ENCODE data around the gene GUK1.

Gene GUK1

DNA sequence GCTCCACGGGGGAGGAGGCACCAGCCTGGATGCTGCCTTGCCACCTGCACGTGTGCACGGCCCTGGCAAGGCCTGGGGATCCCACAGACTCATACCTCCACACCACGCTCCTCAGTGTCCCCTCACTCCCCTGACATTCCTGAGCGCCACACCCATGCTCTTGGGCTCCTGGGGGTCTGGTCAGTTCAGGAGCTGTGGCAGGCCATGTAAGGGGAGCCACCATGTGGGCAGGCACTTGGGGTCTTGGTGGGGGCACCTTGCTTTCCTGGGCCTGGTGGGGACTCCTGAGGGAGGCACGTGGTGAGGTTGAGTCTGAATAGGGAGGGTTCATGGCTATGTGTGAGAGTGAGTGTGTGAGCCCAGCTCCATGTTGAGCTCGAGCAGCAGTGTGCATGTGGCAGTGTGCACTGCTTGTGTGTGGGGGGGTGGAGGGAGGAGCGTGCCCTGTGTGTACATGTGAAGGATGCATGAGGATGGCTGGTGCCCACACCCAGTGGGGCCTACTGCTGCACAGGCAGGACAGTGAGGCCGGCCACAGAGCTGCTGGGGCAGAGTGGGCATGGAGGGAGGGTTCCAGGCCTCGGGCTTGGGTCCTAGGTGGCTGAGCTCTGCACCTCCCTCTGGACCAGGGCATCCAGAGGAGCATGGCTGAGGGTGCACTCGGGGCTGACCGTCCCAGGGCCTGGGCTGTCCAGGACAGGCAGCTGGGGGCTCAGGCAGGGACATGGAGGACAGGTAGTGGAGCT, 11.3 kb downstream of the GUK1 start:
- no peak for DNase-seq

DNA sequence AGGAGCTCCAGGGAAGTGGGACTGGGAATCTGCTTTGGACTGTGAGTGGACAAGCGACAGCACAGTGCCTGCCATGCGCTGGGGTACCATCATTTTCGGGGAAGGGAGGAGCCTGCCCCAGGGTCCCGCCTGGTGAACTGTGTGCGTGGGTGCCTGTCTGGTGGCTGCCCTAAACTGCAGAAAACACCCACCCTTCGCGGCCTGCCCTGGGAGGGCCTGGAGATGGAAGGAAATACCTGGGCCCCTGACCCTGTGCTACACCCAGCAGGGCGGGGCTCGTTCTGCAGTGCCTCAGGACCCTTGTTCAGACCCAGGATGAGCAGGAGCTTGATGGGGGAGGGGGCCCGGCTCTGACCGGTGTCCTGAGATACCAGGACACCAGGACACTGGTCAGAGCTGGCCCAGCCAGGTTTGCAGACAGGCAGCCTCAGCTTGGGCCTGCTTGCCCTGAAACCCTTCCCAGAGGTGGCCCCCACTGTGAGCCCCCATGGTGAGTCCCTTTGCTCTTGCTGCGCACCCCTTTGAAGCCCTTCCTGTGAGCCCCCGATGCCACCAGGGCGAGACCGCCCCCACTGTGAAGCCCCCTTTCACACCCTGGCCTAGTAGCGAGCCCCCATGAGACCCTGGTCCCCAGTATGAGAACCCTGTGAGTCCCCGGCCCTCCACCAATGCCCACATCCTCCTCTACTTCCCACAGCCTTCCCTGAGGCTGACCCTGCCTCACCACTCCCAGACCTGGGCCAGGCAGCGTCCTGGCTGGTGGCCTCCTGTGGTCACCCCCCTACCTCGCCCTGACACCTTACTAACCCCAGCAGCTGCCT, 12.2 kb downstream of the GUK1 start:
- DNase-seq = no peak

DNA sequence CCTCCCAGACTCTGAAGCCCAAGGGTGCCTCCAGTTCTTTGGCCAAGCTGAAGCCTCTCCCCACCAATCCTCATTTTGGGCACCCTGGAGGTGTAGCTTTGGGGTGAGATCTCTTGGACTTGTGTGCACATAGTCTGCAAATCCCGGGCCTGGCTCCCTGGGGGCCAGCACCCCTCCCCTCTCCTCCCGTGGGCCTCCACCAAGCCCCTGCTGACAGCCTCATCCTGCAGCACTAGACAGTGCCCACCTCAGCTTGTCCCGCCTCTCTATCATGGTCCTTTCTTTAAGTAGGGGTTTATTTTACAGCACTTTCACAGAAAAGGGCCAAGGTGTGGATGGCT, 12.8 kb downstream of the GUK1 start:
- DNase-seq = no peak

DNA sequence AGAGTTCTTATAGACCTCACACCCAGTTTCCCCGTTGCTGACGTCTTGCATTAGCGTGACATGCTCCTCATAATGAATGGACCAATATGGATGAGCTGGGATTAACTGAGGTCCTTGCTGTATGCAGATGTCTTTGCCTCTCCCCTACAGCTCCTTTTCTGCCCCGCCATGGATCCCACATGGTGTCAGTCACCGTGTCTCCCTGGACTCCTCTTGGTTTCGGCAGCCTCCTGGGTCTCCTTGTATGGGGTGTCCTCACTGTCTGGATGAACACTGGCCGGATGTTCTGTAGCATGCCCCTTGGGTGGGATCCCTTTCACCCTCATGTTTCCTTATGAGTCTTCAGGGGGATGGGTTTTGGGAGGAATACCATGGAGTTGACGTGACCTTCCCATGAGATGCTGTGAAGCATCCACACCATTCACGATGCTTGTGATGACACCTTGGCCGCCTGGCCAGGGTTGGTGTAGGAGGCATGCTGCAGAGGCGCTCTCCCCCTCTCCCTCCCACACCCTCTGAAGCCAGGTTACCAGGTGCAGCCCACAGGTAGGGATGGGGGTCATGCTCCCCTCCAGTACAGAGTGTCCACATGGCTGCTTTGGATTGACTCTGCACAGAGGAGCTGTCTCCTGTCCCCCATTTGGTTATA, 14.1 kb downstream of the GUK1 start:
- no peak for DNase-seq

DNA sequence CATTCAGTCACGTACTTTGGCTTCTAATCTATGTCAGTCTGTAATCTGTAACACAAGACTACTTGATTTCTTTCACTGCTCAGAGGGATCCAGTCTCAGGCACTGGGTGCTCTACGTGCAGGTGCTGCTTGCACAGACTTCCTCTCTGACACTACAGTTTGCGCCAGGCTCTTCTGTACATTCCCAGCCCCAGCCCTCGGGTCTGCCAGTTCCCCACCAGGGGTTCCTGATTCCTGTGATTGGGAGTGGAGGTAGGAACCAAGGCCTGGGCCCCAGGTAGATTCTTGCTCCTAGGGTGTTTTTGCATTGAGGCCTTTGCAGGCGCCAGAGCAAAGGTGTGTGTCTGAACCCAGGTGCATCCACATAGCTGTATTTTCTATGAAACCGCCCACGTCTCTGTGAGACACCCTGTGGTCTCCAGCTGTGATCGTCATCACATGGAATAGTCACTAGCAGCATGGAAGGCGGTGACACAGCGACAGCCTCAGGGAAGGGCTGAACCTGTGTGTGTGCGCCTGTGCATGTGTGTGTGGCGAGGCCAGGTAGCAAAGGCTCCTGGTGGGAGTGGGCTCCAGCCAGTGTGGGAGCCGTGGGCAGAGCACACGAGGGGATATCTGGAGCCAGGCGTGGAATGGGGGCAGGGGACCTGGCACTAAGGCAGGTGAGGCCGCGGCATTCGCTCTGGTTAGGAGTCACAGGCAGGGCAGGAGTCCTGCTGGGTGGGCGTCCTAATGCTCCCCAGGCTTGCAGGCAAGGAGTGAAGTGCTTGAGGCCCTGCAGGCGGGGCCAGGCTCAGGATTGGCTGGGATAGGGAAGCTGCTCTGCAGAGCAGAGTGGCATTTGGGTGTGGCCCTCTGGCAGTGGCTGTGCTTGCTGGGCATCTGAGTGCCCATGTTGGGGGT, 14.8 kb downstream of the GUK1 start:
- DNase-seq = no peak

DNA sequence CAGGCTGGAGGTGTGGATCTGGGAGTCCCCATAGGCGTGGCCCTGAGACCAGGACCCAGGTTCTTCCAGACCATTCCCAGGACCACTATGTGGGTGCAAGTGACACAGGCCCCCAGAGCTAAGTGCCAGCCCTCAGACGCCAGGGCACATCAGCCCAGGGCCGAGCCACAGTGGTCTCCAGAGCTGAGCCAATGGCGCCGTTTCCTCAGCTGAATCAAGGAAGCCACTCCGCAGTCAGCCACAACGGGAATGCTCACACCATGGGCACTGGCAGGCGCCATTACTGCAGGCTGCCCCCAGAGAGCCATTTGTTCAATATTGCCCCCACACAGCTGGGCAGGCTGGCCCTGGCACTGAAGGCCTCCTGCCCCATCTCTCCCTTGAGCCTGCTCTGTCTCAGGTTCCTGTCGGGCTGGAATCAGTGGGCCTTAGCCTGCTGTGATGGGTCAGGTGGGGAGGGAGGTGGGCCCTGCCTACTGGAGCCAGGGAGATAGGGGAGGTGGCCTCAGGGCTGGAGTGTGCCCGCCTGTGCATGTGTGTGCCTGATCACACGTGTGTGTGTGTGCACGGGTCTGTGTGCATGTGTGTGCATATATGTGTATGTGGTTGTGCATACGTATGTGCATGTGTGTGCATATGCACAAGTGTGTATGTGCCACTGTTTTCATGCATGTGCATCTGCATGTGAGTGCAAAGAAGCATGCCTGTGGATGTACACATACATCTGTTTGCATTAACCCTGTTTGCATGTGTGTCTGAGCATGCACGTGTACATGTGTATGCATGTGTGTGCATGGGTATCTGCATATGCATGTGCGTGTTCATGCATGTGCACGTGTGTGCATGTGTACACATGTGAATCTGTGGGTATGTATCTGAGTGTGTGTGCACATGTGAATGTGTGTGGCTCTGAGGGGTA, 15.8 kb downstream of the GUK1 start:
- DNase-seq = no peak

DNA sequence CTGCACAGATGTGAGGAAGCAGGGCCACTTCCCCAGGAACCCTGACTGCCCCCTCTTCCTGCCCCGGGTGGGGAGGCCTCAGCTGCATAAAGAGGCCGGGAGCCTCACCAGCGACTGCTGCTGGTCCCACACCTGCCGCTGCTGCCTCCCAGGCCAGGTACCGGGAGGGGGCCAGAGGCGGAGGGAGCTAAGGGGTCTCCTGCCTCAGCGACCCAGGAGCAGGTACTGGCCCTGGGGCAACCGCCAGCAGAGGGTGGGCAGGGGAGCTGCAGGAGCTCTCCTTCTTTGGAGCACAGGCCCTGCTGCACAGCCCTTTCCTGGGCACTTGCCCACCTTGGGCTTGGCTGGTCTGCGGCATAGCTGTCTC, 16.4 kb downstream of the GUK1 start:
- DNase-seq = no peak

DNA sequence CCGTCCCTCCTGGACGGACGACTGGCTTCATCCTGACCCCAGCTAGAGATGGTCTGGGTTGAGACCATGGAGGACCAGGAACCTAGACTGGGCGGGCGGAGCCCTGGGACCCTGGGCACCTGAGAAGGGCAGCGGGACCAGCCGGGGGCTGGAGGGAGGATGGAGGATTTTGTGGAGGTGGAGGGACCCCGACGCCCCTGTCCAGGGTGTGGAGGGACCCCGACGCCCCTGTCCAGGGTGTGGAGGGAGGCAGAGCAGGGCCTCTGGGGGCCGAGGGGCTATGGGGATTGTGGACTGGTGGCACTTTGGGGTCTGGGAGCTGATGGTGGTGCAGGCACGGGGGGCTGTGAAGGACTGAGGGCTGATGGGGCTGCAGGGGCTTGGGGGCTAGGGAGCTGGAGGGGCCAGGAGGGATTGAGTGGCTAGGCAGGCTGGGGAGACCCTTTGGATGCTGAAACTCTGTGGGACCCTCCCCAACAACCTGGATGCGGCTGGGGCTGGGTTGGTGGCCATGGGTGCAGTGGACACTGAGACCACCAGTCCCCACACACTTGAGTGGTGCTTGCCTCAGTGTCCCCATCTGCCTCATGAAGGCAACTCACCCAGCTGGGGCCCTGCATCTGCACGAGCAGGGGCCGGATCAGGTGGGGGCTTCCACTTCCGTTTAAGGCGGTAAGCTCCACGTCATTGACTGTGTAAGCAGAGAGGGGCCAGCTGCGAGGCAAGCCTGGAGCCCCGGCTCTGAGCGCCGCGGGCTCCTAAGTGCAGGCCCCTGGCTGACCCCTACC, 17.1 kb downstream of the GUK1 start:
- DNase-seq = no peak

DNA sequence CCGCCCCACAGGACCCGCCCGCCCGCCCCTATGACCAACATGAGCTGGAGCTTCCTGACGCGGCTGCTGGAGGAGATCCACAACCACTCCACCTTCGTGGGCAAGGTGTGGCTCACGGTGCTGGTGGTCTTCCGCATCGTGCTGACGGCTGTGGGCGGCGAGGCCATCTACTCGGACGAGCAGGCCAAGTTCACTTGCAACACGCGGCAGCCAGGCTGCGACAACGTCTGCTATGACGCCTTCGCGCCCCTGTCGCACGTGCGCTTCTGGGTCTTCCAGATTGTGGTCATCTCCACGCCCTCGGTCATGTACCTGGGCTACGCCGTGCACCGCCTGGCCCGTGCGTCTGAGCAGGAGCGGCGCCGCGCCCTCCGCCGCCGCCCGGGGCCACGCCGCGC, 17.6 kb downstream of the GUK1 start:
- DNase-seq = no peak

DNA sequence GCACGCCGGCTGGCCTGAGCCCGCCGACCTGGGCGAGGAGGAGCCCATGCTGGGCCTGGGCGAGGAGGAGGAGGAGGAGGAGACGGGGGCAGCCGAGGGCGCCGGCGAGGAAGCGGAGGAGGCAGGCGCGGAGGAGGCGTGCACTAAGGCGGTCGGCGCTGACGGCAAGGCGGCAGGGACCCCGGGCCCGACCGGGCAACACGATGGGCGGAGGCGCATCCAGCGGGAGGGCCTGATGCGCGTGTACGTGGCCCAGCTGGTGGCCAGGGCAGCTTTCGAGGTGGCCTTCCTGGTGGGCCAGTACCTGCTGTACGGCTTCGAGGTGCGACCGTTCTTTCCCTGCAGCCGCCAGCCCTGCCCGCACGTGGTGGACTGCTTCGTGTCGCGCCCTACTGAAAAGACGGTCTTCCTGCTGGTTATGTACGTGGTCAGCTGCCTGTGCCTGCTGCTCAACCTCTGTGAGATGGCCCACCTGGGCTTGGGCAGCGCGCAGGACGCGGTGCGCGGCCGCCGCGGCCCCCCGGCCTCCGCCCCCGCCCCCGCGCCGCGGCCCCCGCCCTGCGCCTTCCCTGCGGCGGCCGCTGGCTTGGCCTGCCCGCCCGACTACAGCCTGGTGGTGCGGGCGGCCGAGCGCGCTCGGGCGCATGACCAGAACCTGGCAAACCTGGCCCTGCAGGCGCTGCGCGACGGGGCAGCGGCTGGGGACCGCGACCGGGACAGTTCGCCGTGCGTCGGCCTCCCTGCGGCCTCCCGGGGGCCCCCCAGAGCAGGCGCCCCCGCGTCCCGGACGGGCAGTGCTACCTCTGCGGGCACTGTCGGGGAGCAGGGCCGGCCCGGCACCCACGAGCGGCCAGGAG, 18.3 kb downstream of the GUK1 start:
- DNase-seq = no peak

DNA sequence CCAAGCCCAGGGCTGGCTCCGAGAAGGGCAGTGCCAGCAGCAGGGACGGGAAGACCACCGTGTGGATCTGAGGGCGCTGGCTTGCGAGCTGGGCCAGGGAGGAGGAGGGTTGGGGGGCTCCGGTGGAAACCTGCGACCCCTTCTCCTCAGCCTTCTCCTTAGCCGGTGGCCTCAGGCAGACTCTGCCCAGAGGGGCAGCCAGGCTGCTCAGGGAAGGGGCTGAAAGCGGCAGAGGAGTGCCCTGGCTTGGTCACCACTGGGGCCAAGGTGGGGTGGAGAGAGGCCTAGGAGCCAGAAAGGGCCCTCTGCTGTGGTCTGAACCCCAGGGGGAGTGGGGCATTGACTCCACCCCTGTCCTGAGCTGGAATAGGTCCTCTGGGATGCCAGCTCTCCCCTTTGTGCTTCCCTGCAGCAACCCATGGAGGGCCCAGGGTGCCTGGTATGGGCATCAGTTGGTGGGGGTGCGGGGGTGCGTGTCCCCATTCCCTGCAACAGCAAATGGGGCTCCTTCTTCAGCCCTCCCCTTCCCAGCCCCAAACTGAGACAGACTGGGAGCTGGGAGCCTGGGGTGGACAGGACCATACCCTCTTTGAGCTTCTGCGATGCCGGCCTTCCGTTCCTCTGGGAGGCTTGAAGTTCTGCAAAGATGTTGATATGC, 19.1 kb downstream of the GUK1 start:
- no peak for DNase-seq

DNA sequence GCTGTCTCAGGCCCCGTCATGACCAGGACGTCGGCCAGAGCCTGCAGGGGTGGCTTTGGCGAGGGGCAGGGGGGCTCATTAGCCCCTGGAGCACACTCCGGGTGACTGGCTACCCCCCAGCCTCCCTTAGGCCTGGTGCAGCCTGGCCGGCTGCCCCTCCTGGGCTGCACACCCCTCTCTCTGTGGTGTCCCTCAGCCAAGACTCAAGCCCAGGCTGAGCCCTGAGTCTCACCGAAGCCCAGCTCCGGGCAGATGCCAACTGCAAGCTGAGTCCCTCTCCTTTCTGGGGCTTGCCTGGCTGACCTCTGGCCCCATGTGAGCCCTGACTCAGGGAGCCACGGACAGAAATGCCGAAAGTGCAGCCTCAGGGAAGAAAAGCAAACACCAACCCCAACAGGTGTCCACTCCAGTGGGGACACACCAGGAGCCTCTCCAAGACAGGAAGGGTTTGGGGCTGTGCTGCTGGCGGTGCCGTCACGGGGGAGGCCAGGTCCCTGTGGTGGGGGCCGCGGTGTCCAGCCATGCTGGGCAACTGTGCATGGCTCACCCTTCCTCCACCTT, 20.2 kb downstream of the GUK1 start:
- DNase-seq = no peak

DNA sequence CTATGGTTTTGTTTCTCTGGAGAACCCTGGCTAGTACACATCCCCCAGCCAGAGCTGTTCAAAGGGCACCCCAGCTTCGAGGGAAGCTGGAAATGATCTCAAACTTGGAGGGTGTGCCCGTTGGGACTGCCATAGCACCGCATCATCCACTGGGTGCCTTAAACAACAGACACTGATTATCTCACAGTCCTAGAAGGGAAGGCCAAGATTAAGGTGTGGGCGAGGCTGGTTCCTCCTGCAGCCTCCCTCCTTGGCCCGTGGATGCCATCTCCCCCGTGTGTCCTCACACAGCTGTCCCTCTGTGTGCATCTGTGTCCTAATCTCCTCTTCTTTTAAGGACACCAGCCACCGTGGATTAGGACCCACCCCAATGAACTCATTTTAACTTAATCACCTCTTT, 21.3 kb downstream of the GUK1 start:
- no peak for DNase-seq

DNA sequence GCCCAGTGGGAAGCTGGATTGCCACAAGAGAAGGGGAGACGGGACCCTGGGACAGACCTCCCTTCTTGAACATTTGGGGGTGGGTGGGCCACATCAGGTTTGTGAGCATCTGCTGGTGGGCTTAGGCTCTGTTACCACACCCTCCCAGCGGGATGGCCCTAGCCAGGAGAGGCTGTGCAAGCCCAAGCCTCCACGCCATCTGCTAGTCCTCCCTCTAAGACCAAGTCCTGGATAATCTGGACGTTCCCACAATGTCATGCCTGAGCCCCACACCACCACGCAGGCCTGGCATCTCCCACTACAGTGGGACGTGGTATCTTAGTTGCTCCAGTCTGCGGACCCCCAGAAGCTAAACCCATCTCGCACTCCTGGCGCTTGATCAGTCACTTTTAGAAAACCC, 21.8 kb downstream of the GUK1 start:
- no peak for DNase-seq

DNA sequence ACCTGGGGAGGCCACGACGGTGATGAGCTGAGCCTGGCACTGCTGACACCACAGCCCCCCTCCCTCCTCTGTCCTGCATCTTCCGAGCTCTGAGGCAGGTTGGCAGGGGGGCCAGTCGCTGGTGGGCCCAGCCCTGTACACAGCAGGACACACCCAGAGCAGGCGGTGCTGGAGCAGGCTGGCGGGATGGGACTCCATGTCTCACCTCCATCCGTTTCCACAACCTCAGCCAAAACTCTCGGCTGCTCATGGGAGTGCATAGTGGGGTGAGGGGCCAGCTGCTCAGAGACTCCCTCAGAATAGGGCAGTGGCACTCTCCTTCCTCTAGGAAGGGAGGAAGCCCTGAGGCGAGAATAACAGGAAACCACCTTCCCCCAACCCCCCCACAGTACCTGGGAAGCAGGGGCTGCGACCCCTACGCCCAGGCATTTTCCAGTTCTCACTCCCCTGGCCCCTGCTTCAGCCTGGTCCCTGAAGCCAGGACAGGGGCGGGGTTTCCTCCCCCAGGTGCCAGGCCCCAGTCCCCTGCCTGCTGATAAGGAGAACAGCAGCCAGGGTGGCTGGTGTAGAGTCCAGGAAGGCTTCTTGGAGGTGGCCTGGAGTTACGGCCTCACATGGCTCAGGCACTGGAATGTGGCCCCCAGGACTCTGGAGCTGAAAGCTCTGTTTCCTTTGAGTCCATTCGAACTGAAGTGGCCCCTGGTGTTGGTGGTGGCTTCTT, 22.4 kb downstream of the GUK1 start:
- DNase-seq = no peak

DNA sequence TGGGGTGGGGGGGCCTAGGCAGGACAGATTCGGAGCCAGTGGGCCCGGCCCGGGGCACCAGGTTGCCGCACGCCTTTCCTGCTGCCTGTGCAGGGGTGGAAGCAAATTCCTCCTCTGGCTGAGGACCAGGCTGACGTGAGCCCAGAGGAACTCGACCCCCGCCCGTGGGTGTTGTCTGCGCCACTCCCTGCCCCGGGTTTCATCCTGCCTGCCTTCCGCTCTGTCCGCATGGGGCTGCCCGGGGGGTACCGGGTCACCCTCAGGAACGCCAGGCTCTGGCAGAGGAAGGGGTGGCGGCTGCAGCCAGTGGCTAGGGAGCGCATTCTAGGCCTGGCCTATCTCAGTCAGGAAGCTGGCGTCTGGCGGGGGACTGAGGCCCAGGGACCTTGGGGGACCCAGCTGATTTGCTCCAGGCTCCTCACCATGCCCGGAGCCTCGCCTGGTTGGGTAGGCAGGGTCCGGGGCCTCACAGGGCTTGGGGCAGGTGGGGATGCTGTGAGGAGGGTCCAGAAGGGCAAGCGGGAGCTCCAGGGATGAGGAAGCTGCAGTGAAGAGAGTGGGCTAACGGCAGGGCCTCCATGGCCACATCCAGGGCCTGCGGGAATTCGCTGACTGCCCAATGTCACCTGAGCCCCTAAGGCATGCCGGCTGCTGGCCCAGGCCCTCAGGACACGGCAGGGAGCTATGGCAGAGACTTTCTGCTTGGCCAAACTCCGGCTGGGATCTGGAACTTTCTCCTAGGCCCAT, 23.1 kb downstream of the GUK1 start:
- DNase-seq = no peak

DNA sequence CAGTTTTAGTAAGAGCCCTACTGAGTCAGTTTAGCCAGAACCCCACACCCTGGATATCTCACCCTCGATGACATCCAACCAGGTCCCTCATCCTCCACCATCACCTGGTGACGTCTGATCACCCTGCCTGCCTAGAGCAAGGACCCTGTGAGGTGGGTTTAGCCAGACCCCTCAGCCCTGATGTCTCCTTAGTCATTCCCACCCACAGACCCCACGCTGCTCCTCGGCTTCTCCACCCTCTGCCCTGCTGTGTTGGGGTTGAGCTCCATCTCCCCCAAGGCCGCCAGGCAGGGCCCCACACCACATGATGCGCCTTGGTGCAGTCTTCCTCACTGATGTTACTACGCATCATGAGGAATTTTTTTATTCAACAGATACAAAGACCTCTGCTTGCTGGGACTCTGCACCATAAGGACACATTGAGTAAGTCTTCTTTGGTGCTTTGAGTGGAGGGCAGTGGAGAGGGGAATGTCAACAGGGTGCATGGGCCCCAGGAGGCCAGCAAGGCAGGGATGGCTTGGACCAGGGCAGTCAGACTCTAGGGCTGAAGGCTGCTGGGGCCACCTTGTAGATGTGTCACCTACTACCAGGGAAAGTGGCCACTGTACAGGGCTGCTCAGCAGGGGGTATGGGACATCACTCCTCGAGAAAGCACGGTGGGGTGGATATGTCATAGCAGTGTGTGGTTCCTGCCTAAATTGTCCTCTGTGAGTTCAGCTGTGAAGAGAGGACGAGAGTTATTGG, 23.9 kb downstream of the GUK1 start:
- no peak for DNase-seq
